ENCODE data around the gene GNAS. TPM values are rescaled to one million over a fixed set of nuclear protein-coding genes. Genes with fewer than 3 reads are reported as not detected.
A peak's percentile ranks its signal among the peaks of the same experiment; 100 is the strongest.

Gene GNAS
- total RNA-seq, 3 donors from 2014 or later: 448 to 714 (median 570) TPM

GRCh38 chr20:58851969-58852458, 502 bp upstream of the GNAS start:
- H3K4me3 ChIP-seq: peak overlapping the region; percentile 40 to 66 (median 53)
- peaks cover 6 to 9% of the 10 kb centered on the region in 2 donors for H3K4me1 ChIP-seq
- TF ChIP-seq POLR2A (IDR thresholded peaks at IDR 0.05) (no peak), POLR2AphosphoS5 (IDR thresholded peaks at IDR 0.05) (no peak), CTCF (IDR thresholded peaks at IDR 0.05) (no peak)
- H3K9me3 ChIP-seq: no peaks in the 10 kb centered on the region
- H3K36me3 ChIP-seq: no peaks in the 10 kb centered on the region
- no peak overlapping the region for H3K27ac ChIP-seq
- DNase-seq (ENCODE audit: low spot score in 2 of 2): no peak
- peaks cover 4 to 7% of the 10 kb centered on the region in 2 donors for H3K27me3 ChIP-seq
- intact Hi-C loops (cut with DNase I; ENCODE audit: low total_unique reads): no loop called here

- H3K4me1 ChIP-seq: peaks cover 6 to 9% of the 10 kb centered on the region in 2 donors
- H3K4me3 ChIP-seq: no peak overlapping the region
- no peaks in the 10 kb centered on the region for H3K9me3 ChIP-seq
- intact Hi-C loops (cut with DNase I; ENCODE audit: low total_unique reads): no loop called here
- H3K27me3 ChIP-seq: peaks cover 4 to 7% of the 10 kb centered on the region in 2 donors
- no peaks in the 10 kb centered on the region for H3K36me3 ChIP-seq
- TF ChIP-seq POLR2A (IDR thresholded peaks at IDR 0.05): no peak
- TF ChIP-seq CTCF (IDR thresholded peaks at IDR 0.05): no peak
- TF ChIP-seq POLR2AphosphoS5 (IDR thresholded peaks at IDR 0.05): no peak
- no peak for DNase-seq (ENCODE audit: low spot score in 2 of 2)
- no peak overlapping the region for H3K27ac ChIP-seq
These were observed 950 bp downstream of the GNAS start for GRCh38 chr20:58853466-58853865.

- H3K4me1 ChIP-seq: peaks cover 6 to 9% of the 10 kb centered on the region in 2 donors
- H3K27ac ChIP-seq: no peak overlapping the region
- no peak for DNase-seq (ENCODE audit: low spot score in 2 of 2)
- no peaks in the 10 kb centered on the region for H3K36me3 ChIP-seq
- intact Hi-C loops (cut with DNase I; ENCODE audit: low total_unique reads): no loop called here
- peak overlapping the region; percentile 24 to 64 (median 43) for H3K4me3 ChIP-seq
- TF ChIP-seq POLR2A (IDR thresholded peaks at IDR 0.05): no peak
- no peak for TF ChIP-seq CTCF (IDR thresholded peaks at IDR 0.05)
- TF ChIP-seq POLR2AphosphoS5 (IDR thresholded peaks at IDR 0.05): no peak
- peaks cover 4 to 7% of the 10 kb centered on the region in 2 donors for H3K27me3 ChIP-seq
- no peaks in the 10 kb centered on the region for H3K9me3 ChIP-seq
These were observed 1.6 kb downstream of the GNAS start for GRCh38 chr20:58853976-58854637.

- TF ChIP-seq POLR2A (IDR thresholded peaks at IDR 0.05): no peak
- peak overlapping the region; percentile 24 to 64 (median 43) for H3K4me3 ChIP-seq
- no peaks in the 10 kb centered on the region for H3K9me3 ChIP-seq
- intact Hi-C loops (cut with DNase I; ENCODE audit: low total_unique reads): no loop called here
- DNase-seq (ENCODE audit: low spot score in 2 of 2): no peak
- H3K36me3 ChIP-seq: no peaks in the 10 kb centered on the region
- H3K4me1 ChIP-seq: peaks cover 6 to 9% of the 10 kb centered on the region in 2 donors
- H3K27ac ChIP-seq: no peak overlapping the region
- peaks cover 4 to 7% of the 10 kb centered on the region in 2 donors for H3K27me3 ChIP-seq
These were observed 2.3 kb downstream of the GNAS start for GRCh38 chr20:58854638-58855471.

GRCh38 chr20:58855506-58856389, 3.2 kb downstream of the GNAS start:
- no peak for TF ChIP-seq POLR2A (IDR thresholded peaks at IDR 0.05)
- TF ChIP-seq POLR2AphosphoS5 (IDR thresholded peaks at IDR 0.05): no peak
- TF ChIP-seq CTCF (IDR thresholded peaks at IDR 0.05): no peak

More at GRCh38 chr20:58855506-58856389, 3.2 kb downstream of the GNAS start:
- peak; percentile 76 to 88 for DNase-seq (ENCODE audit: low spot score in 2 of 2)
- H3K27me3 ChIP-seq: peaks cover 4 to 7% of the 10 kb centered on the region in 2 donors
- H3K36me3 ChIP-seq: no peaks in the 10 kb centered on the region
- intact Hi-C loops (cut with DNase I; ENCODE audit: low total_unique reads): no loop called here
- H3K4me3 ChIP-seq: peak overlapping the region in 2 of 3 donors; percentile 43 to 64
- H3K9me3 ChIP-seq: no peaks in the 10 kb centered on the region
- peaks cover 6 to 9% of the 10 kb centered on the region in 2 donors for H3K4me1 ChIP-seq
- peak overlapping the region; percentile 31 to 69 for H3K27ac ChIP-seq
